B cell (primary cell): Measurements from ENCODE around the gene SYNPR. TPM values are rescaled to one million over a fixed set of nuclear protein-coding genes. Genes with fewer than 3 reads are reported as not detected.

ENCODE experiments used
- ATAC-seq: fragments of 200-7000 bp; cut with Tn5 transposase; one replicate; pipeline ENCODE4 v1.10.0; 2021; ENCODE audit warnings: low read depth, mild to moderate bottlenecking, moderate number of reproducible peaks, moderate library complexity
- CTCF ChIA-PET: fragments of 350-600 bp; sonication (Branson Sonifier 250); formaldehyde crosslinking; loops from one replicate; lab custom pipeline; 2021; ENCODE audit warnings: antibody characterized with exemption, inconsistent platforms; lab: Charles Lee
- POLR2A ChIA-PET: fragments of 350-600 bp; sonication (Branson Sonifier 250); formaldehyde crosslinking; loops from one replicate; lab custom pipeline; 2021; ENCODE audit warnings: antibody characterized with exemption; lab: Charles Lee
- DNase-seq: peaks from one replicate; pipeline ENCODE4 v3.0.0; 2013
- H2AFZ ChIP-seq: 2 replicates; pipeline ENCODE4 v1.6.1; 2012; ENCODE audit warnings: mild to moderate bottlenecking, low read depth, low read length; ENCODE audit not compliant: insufficient read depth, poor library complexity, severe bottlenecking
- H3K27ac ChIP-seq, 2 donors: 1 replicate in 1 of 2; 2 replicates in 1 of 2; pipeline ENCODE4 v1.5.1; 2012 to 2013; ENCODE audit warnings: low read length in 2 of 2, mild to moderate bottlenecking in 2 of 2, moderate library complexity in 1 of 2
- H3K27me3 ChIP-seq, 4 experiments: fragments of 200-600 bp in 1 of 4; sonication (generic) in 1 of 4; replicated peaks in 1 of 4; 1 replicate in 2 of 4; 2 replicates in 2 of 4; pipeline versions ENCODE4 v1.6.1 to v1.7.0; 2013 to 2016; ENCODE audit warnings: low read length in 3 of 4, mild to moderate bottlenecking in 2 of 4, mixed read lengths in 1 of 4, moderate library complexity in 1 of 4; ENCODE audit not compliant: insufficient read depth in 4 of 4, control insufficient read depth in 3 of 4; ENCODE audit errors: control extremely low read depth in 1 of 4
- H3K36me3 ChIP-seq, 2 experiments: replicated peaks in 1 of 2; 1 replicate in 1 of 2; 2 replicates in 1 of 2; pipeline versions ENCODE4 v1.6.1 to v1.7.1; 2013; ENCODE audit warnings: low read length in 1 of 2; ENCODE audit not compliant: insufficient read depth in 2 of 2, control insufficient read depth in 1 of 2; ENCODE audit errors: control extremely low read depth in 1 of 2, extremely low read depth in 1 of 2
- H3K4me1 ChIP-seq, 2 donors: fragments of 200-600 bp in 1 of 2; sonication (generic) in 1 of 2; 1 replicate in 1 of 2; 2 replicates in 1 of 2; pipeline versions ENCODE4 v1.5.1 to v1.6.1; 2013 to 2017; ENCODE audit warnings: low read length in 2 of 2; ENCODE audit not compliant: control insufficient read depth in 2 of 2, insufficient read depth in 2 of 2
- H3K4me2 ChIP-seq: replicated peaks from 2 replicates; pipeline ENCODE3; 2012; ENCODE audit warnings: mild to moderate bottlenecking, low read depth, low read length; ENCODE audit not compliant: poor library complexity, severe bottlenecking
- H3K4me3 ChIP-seq, 5 experiments: fragments of 200-600 bp in 1 of 5; sonication (generic) in 1 of 5; 1 replicate in 3 of 5; 2 replicates in 2 of 5; pipeline versions ENCODE4 v1.5.1 to v1.7.0; 2011 to 2016; ENCODE audit warnings: low read length in 4 of 5, mild to moderate bottlenecking in 4 of 5, low read depth in 2 of 5, control low read depth in 1 of 5, moderate library complexity in 1 of 5; ENCODE audit not compliant: insufficient read depth in 1 of 5; ENCODE audit errors: control extremely low read depth in 1 of 5, extremely low read depth in 1 of 5
- H3K79me2 ChIP-seq: fragments of 200-600 bp; sonication (generic); one replicate; pipeline ENCODE4 v1.6.0; 2016; ENCODE audit warnings: low read length; ENCODE audit not compliant: control insufficient read depth, insufficient read depth
- H3K9ac ChIP-seq: fragments of 200-600 bp; sonication (generic); 2 replicates; pipeline ENCODE4 v1.6.1; 2017; ENCODE audit warnings: mild to moderate bottlenecking, low read length, moderate library complexity
- H3K9me3 ChIP-seq, 3 donors: one replicate each; pipeline versions ENCODE4 v1.6.1 to v1.7.1; 2013; ENCODE audit warnings: low read length in 2 of 3; ENCODE audit not compliant: control insufficient read depth in 2 of 3, insufficient read depth in 1 of 3; ENCODE audit errors: control extremely low read depth in 1 of 3
- H4K20me1 ChIP-seq: 2 replicates; pipeline ENCODE4 v1.6.0; 2012; ENCODE audit warnings: mild to moderate bottlenecking, low read length; ENCODE audit not compliant: insufficient read depth, control insufficient read depth, poor library complexity, severe bottlenecking
- H3K27ac Mint-ChIP-seq: one replicate; pipeline ENCODE4 v1.8.0; 2021; ENCODE audit warnings: mixed read lengths
- H3K27me3 Mint-ChIP-seq: one replicate; pipeline ENCODE4 v1.8.0; 2021; ENCODE audit warnings: mixed read lengths
- H3K4me1 Mint-ChIP-seq: one replicate; pipeline ENCODE4 v1.8.0; 2021; ENCODE audit warnings: mixed read lengths
- H3K4me3 Mint-ChIP-seq: one replicate; pipeline ENCODE4 v1.8.0; 2021; ENCODE audit warnings: mixed read lengths
- H3K9me3 Mint-ChIP-seq: one replicate; pipeline ENCODE4 v1.8.0; 2022; ENCODE audit warnings: mixed read lengths; ENCODE audit not compliant: insufficient read depth
- EZH2 ChIP-seq: IDR thresholded peaks from 2 replicates; pipeline ENCODE4 v1.6.1; 2012; ENCODE audit warnings: borderline replicate concordance, low read depth, mild to moderate bottlenecking, moderate library complexity, low read length; ENCODE audit not compliant: insufficient read depth, poor library complexity, severe bottlenecking
- WGBS: methylation state at CpG from one replicate; pipeline ENCODE4 v1.1.5; 2013; ENCODE audit warnings: missing lambda C conversion rate; ENCODE audit not compliant: insufficient coverage; 5-methylcytosine and 5-hydroxymethylcytosine counted together
- intact Hi-C: fragments of 100-400 bp; cut with micrococcal nuclease; formaldehyde crosslinking; loops from one replicate; pipeline ENCODE4 v1.10.0; 2022
- polyA plus RNA-seq: library from polyadenylated mRNA; depleted of rRNA; stranded (reverse); fragments of >200 nt; gene quantifications from 2 replicates; pipeline ENCODE4 v1.2.3, GENCODE V29; 2012
- total RNA-seq, 2 donors: library from RNA; stranded (reverse); fragments of 120-200 nt in 1 of 2; gene quantifications; 1 replicate in 1 of 2; 2 replicates in 1 of 2; pipeline versions ENCODE4 v1.2.3 to v1.2.4, GENCODE V29; 2013 to 2022
- TF ChIP-seq, protein P1 (sequence below): fragments of 200-600 bp; IDR thresholded peaks from one replicate; pipeline ENCODE4 v1.8.0; 2022; ENCODE audit warnings: antibody characterized with exemption, mild to moderate bottlenecking

SYNPR gene
- total and polyA plus RNA-seq, 2 donors (not counting 1 experiment from before 2014, with no cell fraction given), result not detected

DNA sequence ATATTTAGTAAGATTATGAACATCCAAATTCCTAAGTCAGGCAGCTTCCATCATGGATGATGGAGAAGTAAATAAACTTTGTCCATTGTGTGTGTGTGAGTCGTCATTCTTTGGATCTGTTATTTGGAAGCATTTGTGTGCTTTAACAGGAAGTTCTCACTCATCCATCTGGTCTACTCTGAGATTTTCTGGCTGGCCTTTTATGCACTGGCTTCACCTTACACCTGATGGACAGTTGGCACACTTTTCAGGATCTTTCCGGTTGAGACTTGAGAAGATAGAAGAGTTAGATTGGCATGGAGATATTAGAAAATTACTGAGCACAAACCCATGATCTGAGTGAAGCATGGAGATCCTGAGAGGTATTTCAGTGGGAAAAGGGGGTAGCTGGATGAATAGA, 12.6 kb downstream of the SYNPR start:
- no peak for DNase-seq
- TF ChIP-seq, protein P1, sequence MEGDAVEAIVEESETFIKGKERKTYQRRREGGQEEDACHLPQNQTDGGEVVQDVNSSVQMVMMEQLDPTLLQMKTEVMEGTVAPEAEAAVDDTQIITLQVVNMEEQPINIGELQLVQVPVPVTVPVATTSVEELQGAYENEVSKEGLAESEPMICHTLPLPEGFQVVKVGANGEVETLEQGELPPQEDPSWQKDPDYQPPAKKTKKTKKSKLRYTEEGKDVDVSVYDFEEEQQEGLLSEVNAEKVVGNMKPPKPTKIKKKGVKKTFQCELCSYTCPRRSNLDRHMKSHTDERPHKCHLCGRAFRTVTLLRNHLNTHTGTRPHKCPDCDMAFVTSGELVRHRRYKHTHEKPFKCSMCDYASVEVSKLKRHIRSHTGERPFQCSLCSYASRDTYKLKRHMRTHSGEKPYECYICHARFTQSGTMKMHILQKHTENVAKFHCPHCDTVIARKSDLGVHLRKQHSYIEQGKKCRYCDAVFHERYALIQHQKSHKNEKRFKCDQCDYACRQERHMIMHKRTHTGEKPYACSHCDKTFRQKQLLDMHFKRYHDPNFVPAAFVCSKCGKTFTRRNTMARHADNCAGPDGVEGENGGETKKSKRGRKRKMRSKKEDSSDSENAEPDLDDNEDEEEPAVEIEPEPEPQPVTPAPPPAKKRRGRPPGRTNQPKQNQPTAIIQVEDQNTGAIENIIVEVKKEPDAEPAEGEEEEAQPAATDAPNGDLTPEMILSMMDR, result no peak
- no peak for TF ChIP-seq EZH2
- intact Hi-C loops, result no loop called here

DNA sequence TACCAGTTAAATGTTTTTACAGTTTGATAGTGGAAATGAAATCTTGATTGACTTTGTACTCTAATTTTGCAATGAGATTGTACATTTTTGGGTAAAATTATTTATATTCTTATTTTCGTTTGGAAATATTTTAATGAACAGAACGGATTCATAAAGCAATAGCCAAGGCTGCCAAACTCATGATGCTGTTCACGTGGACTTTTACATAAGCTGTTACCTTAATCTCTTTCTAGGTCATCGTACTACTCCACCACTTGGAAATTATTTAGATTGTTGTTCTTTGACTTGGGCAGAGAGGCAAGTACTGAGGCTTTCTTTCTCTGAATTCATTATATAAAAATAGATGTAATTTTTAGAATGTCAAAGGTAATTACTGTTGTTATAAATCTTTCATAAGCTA, 16.2 kb downstream of the SYNPR start:
- Histone ChIP-seq H3K4me3 (no peak overlapping the region), H3K27me3 (no peaks in the 10 kb centered on the region), H3K79me2 (no peaks in the 10 kb centered on the region), H4K20me1 (no peaks in the 10 kb centered on the region), H3K36me3 (no peaks in the 10 kb centered on the region), H3K4me2 (no peak overlapping the region), H2AFZ (no peak overlapping the region), H3K27ac (no peak overlapping the region), H3K9ac (no peak overlapping the region), H3K4me1 (no peaks in the 10 kb centered on the region), H3K9me3 (no peaks in the 10 kb centered on the region)
- Mint-ChIP-seq H3K27ac (no peak overlapping the region), H3K27me3 (no peaks in the 10 kb centered on the region), H3K4me1 (no peaks in the 10 kb centered on the region), H3K4me3 (no peak overlapping the region), H3K9me3 (peaks cover 2% of the 10 kb centered on the region)
- DNase-seq (no peak), ATAC-seq (no peak)
- intact Hi-C loops, result no loop called here
- POLR2A ChIA-PET, result no interaction called here
- CTCF ChIA-PET, result no interaction called here
- WGBS, result no CpG with 5 or more reads among the region's 4 CpGs
- TF ChIP-seq, protein P1, result no peak
- no peak for TF ChIP-seq EZH2

More for the DNA sequence above, 12.6 kb downstream of the SYNPR start:
- H3K27me3 Mint-ChIP-seq, result peaks cover 5% of the 10 kb centered on the region
- no peaks in the 10 kb centered on the region for H3K4me1 Mint-ChIP-seq
- Histone ChIP-seq H3K4me3 (no peak overlapping the region), H3K4me1 (no peaks in the 10 kb centered on the region), H4K20me1 (no peaks in the 10 kb centered on the region), H3K9ac (no peak overlapping the region), H3K27me3 (no peaks in the 10 kb centered on the region), H3K9me3 (no peaks in the 10 kb centered on the region), H2AFZ (no peak overlapping the region), H3K27ac (no peak overlapping the region), H3K36me3 (no peaks in the 10 kb centered on the region), H3K79me2 (no peaks in the 10 kb centered on the region), H3K4me2 (no peak overlapping the region)
- 72% methylated on average over 2 of the region's 2 CpGs for WGBS
- no peak overlapping the region for H3K4me3 Mint-ChIP-seq
- no peaks in the 10 kb centered on the region for H3K9me3 Mint-ChIP-seq
- H3K27ac Mint-ChIP-seq, result no peak overlapping the region
- ATAC-seq, result no peak
- ChIA-PET POLR2A (no interaction called here), CTCF (no interaction called here)
